Psoas muscle (tissue), 8 donors: ENCODE results near the gene HACL1. TPM values are rescaled to one million over a fixed set of nuclear protein-coding genes. Genes with fewer than 3 reads are reported as not detected.

Experiments
- ATAC-seq, 4 donors: fragments of 200-7000 bp; cut with Tn5 transposase; one replicate each; pipeline ENCODE4 v1.9.1; 2020; ENCODE audit warnings: moderate library complexity in 3 of 4, mild to moderate bottlenecking in 2 of 4
- DNase-seq, 2 donors: peaks; one replicate each; pipeline ENCODE4 v3.0.0-alpha.2; 2020
- H3K27ac ChIP-seq: fragments of 200-600 bp; one replicate; pipeline ENCODE4 v1.8.0; 2022
- H3K27me3 ChIP-seq, 3 donors: fragments of 200-600 bp in 1 of 3; one replicate each; pipeline versions ENCODE4 v1.6.1 to v1.8.0; 2013 to 2022; ENCODE audit warnings: low read length in 2 of 3, mild to moderate bottlenecking in 2 of 3, moderate library complexity in 1 of 3; ENCODE audit not compliant: insufficient read depth in 3 of 3
- H3K36me3 ChIP-seq, 2 donors: fragments of 200-600 bp in 1 of 2; one replicate each; pipeline versions ENCODE4 v1.6.1 to v1.8.0; 2013 to 2022; ENCODE audit warnings: low read depth in 1 of 2, mild to moderate bottlenecking in 1 of 2, moderate library complexity in 1 of 2; ENCODE audit not compliant: insufficient read depth in 1 of 2
- H3K4me1 ChIP-seq: fragments of 200-600 bp; one replicate; pipeline ENCODE4 v1.8.0; 2022
- H3K4me3 ChIP-seq: fragments of 200-600 bp; one replicate; pipeline ENCODE4 v1.8.0; 2022; ENCODE audit warnings: mild to moderate bottlenecking
- H3K9me3 ChIP-seq: fragments of 200-600 bp; one replicate; pipeline ENCODE4 v1.8.0; 2022
- WGBS, 3 donors: extraction: QIAGEN DNeasy Blood & Tissue Kit; methylation state at CpG; one replicate each; pipeline versions ENCODE4 v1.1.6 to v1.1.7; 2013; 5-methylcytosine and 5-hydroxymethylcytosine counted together
- intact Hi-C, 2 donors: fragments of 100-400 bp; cut with DNase I; formaldehyde crosslinking; loops; one replicate each; pipeline versions ENCODE4 v1.11.0 to v1.14.2; 2022
- polyA plus RNA-seq, 3 donors: library from polyadenylated mRNA; stranded (reverse); fragments of 200-250 nt; gene quantifications; one replicate each; pipeline ENCODE4 v1.2.3, GENCODE V29; 2013
- total RNA-seq, 4 donors: library from RNA; stranded (reverse); fragmentation: NEBNext Ultra II Directional in 2 of 4; extraction: Animal tissue kit (Norgen Biotek cat#: 25700) in 2 of 4; gene quantifications; one replicate each; pipeline versions ENCODE4 v1.2.1 to v1.2.4, GENCODE V29; 2021 to 2023
- TF ChIP-seq, protein P1 (sequence below): fragments of 200-600 bp; IDR thresholded peaks from one replicate; pipeline ENCODE4 v1.8.0; 2022; ENCODE audit warnings: antibody characterized with exemption
- donor health status: healthy with polysubstance abuse.
- donor health status: DM: no; HTN: no; CAD: no; lungs with moderate emphysema.
- donor health status: Bipolar disorder and iron deficiency.
- donor health status: healthy.
- donor health status: DM: yes; HTN: yes; CAD: no.
- donor health status: DM: no; HTN: no; CAD: no.
- donor health status: DM: no; HTN: no; CAD: no.
- donor health status: DM: yes; HTN: yes; CAD: no.

HACL1 gene
- total and polyA plus RNA-seq, 7 donors = 8.2 to 20.2 (median 17.5) TPM

DNA sequence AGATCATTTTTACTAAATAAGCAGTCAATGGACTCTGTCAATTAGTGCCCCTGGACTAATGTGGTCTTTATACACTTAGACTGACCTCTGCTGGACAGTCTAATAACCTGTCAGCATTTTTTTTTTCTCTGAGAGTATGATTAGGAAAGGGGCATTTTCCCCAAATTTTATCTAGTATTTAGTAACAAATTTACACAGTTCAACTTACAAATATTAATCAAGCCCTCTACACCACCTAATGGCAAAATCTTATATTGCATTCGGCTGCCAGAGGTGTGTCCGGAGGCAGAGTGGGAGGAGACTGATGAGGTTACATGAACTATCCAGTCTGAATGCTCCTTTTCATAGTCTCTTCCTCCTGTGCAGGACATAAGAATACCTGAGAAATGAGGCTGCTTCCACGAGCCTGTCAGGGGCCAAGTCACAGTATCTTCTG, 43.8 kb downstream of the HACL1 start:
- DNase-seq (no peak), ATAC-seq (peak; percentile 71 to 75 (median 73))
- peaks cover 3 to 30% of the 10 kb centered on the region in 2 donors for H3K36me3 ChIP-seq
- 1 to 14% (median 3%) methylated on average over 3 of the region's 3 CpGs for WGBS, 3 donors
- H3K4me3 ChIP-seq = no peak overlapping the region
- no peaks in the 10 kb centered on the region for H3K4me1 ChIP-seq
- no peak overlapping the region for H3K27ac ChIP-seq
- no peaks in the 10 kb centered on the region for H3K27me3 ChIP-seq
- no peaks in the 10 kb centered on the region for H3K9me3 ChIP-seq
- TF ChIP-seq, protein P1, sequence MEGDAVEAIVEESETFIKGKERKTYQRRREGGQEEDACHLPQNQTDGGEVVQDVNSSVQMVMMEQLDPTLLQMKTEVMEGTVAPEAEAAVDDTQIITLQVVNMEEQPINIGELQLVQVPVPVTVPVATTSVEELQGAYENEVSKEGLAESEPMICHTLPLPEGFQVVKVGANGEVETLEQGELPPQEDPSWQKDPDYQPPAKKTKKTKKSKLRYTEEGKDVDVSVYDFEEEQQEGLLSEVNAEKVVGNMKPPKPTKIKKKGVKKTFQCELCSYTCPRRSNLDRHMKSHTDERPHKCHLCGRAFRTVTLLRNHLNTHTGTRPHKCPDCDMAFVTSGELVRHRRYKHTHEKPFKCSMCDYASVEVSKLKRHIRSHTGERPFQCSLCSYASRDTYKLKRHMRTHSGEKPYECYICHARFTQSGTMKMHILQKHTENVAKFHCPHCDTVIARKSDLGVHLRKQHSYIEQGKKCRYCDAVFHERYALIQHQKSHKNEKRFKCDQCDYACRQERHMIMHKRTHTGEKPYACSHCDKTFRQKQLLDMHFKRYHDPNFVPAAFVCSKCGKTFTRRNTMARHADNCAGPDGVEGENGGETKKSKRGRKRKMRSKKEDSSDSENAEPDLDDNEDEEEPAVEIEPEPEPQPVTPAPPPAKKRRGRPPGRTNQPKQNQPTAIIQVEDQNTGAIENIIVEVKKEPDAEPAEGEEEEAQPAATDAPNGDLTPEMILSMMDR = peak; percentile 71
- intact Hi-C loops = loop anchor here (2.0 to 10.0 kb wide), 5 partner anchors 35 to 353 kb away; partner anchors contain the start of genes CAPN7 (in 1 of the 2), COLQ (in 1 of the 2), EAF1 (in 1 of the 2) and METTL6 (in 1 of the 2)

DNA sequence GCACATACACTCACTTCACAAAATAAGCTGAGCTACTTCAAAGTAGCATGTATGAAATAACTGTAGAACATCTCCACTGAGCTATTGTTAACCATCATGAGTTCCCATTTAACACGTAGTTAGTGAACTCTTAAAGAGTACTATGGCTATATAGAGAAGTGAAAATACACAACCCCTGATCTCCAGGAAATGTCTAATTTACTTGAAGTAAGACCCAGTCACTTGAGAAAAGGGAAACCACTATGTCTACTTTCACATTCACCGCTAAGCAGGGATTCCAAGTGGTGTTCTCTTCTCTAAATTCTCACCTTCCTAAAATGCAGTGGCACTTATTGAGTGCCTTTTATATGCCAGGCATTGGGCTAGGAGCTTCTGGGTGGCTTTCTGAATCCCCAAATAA, 44.9 kb downstream of the HACL1 start:
- DNase-seq = no peak
- no peak for ATAC-seq
- Histone ChIP-seq H3K4me1 (no peaks in the 10 kb centered on the region), H3K27me3 (no peaks in the 10 kb centered on the region), H3K4me3 (no peak overlapping the region), H3K36me3 (peaks cover 0 to 20% of the 10 kb centered on the region in 2 donors), H3K27ac (no peak overlapping the region), H3K9me3 (no peaks in the 10 kb centered on the region)
- intact Hi-C loops = loop anchor here (2.0 to 10.0 kb wide), 5 partner anchors 34 to 352 kb away; partner anchors contain the start of genes CAPN7 (in 1 of the 2), COLQ (in 1 of the 2), EAF1 (in 1 of the 2) and METTL6 (in 1 of the 2)
- TF ChIP-seq, protein P1 = no peak
- 81 to 85% (median 84%) methylated on average over 2 of the region's 2 CpGs for whole genome bisulfite sequencing, 3 donors

DNA sequence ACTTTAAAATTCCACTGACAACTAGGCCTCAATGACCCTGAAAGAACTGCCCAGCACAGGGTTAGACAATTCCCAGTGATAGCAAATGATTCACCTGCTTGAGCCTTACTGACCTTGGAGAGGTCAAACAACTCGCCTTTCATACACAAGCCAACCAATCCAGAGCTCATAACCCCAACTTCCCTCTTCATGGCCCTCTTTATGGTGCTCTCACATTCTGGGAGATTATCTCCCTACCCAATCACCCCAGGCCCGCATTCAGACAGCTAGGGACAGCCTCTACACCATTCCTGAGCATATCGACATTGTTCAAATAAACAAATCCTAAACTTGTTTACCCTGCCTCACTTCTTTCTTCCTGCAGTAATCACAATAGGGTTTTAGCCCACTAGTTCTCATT, 47.6 kb downstream of the HACL1 start:
- WGBS, 3 donors = 38 to 69% (median 63%) methylated on average over 3 of the region's 3 CpGs
- Histone ChIP-seq H3K36me3 (no peaks in the 10 kb centered on the region), H3K4me3 (no peak overlapping the region), H3K4me1 (no peaks in the 10 kb centered on the region), H3K27me3 (no peaks in the 10 kb centered on the region), H3K9me3 (no peaks in the 10 kb centered on the region), H3K27ac (peak overlapping the region; percentile 49)
- DNase-seq (no peak), ATAC-seq (peak; percentile 83 to 86 (median 83))
- TF ChIP-seq, protein P1 = no peak
- intact Hi-C loops = loop anchor here (5.0 to 10.0 kb wide), 3 partner anchors 89 to 349 kb away; partner anchors contain the start of genes CAPN7 (in 1 of the 2), EAF1 (in 1 of the 2) and METTL6 (in 1 of the 2)

DNA sequence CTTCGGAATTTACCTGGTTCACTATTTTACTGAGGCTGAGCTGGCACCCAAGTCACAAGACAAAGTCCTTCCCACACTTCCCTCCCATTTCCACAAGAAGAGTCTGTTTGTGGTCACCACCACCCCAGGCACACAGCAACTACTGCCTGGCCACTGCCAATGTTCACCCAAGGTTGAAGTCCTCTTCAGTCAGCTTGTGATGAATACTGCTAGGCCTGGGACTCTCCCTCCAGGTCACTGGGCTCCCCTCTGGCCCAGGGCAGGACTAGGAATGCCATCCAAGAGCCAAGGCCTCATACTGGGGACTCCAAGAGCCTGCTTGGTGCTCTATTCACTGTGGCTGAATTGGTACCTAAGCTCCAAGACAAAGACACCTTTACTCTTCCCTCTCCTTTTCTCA, 49.5 kb downstream of the HACL1 start:
- no peaks in the 10 kb centered on the region for H3K36me3 ChIP-seq
- intact Hi-C loops = loop anchor here (5.0 to 10.0 kb wide), 3 partner anchors 87 to 347 kb away; partner anchors contain the start of genes CAPN7 (in 1 of the 2), EAF1 (in 1 of the 2) and METTL6 (in 1 of the 2)
- TF ChIP-seq, protein P1 = no peak
- DNase-seq (no peak), ATAC-seq (no peak)
- 94 to 100% (median 94%) methylated on average over 1 of the region's 1 CpG for WGBS, 3 donors
- no peak overlapping the region for H3K27ac ChIP-seq
- H3K27me3 ChIP-seq = no peaks in the 10 kb centered on the region
- H3K9me3 ChIP-seq = no peaks in the 10 kb centered on the region
- no peak overlapping the region for H3K4me3 ChIP-seq
- H3K4me1 ChIP-seq = no peaks in the 10 kb centered on the region
